ENCODE results near the gene FBXL19. TPM values are rescaled to one million over a fixed set of nuclear protein-coding genes. Genes with fewer than 3 reads are reported as not detected.

FBXL19 gene
- total and polyA plus RNA-seq, 2 of the 13 experiments (the other 11 are each of a cell fraction or from before 2014, with no cell fraction given), result 6.0 to 13.7 TPM

DNA sequence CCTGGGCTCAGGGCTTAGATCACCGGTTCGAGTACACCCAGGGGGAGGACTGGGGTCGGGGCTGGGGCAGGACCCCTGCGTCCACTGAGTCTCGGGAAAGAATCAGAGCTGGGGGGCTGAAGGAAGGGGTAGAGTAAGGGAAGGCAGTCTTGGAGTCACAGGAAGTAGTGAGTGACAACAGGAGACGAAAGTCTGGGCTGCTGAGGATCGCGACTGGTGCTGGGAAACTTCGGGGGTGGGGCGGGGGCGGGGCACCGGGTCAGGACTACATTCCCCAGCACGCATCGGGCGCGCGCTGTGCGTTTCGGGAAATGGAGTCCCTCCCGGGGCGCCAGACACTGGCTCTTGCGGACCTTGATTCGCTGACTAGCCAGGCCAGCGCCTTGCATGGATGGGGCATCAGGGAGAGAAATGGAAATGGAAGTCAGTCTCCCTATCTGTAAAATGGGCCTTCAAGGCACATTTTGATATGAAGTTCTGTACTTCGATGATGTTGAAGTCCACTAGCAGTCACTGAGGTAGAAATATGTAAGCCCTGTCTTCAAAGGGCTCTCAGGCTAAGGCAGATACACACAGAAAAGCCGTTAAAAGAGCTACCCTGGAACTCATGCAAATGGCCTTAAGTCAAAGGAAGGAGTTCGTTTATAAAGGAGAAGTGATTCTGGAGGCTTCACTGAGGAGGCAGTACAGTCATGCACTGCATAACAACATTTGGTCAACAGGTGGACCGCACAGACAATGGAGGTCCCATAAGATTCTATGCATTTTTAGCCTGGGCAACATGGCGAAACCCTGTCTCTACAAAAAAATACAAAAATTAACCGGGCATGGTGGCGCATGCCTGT lies 26.3 kb upstream of the FBXL19 start (continued):
- TF ChIP-seq, protein P1, sequence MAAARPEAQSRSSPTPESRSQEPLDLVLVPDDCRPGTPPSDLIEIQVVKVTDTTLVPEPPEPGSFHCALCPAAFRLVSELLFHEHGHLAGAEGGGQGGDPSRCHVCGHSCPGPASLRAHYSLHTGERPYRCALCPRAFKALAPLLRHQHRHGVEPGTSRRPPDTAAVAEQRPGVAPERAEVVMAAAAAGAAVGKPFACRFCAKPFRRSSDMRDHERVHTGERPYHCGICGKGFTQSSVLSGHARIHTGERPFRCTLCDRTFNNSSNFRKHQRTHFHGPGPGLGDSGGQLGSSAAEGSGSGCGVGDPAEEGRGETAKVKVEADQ (CRISPR knock-in tag; IDR thresholded peaks at IDR 0.05; ENCODE audit: borderline replicate concordance), result no peak; the same call in 1 of the 2 replicates
- TF ChIP-seq ZSCAN20 (CRISPR knock-in tag; IDR thresholded peaks at IDR 0.05; ENCODE audit: borderline replicate concordance), result no peak
- TF ChIP-seq, protein P2, sequence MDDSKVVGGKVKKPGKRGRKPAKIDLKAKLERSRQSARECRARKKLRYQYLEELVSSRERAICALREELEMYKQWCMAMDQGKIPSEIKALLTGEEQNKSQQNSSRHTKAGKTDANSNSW (CRISPR knock-in tag; IDR thresholded peaks at IDR 0.05; ENCODE audit: borderline replicate concordance), result no peak
- peak; percentile 21; the same call in 1 of the 2 replicates for TF ChIP-seq ZBTB38 (CRISPR knock-in tag; IDR thresholded peaks at IDR 0.05)
- TF ChIP-seq MED1 (CRISPR knock-in tag; IDR thresholded peaks at IDR 0.05), result no peak; the same call in 1 of the 2 replicates
- TF ChIP-seq CEBPG (CRISPR knock-in tag; IDR thresholded peaks at IDR 0.05), result no peak
- 0 out of 2 replicates have a peak, but pooled peaks have one; percentile 37 for TF ChIP-seq TBP (CRISPR knock-in tag; IDR thresholded peaks at IDR 0.05)
- peak; percentile 52 for TF ChIP-seq ZNF430 (CRISPR knock-in tag; IDR thresholded peaks at IDR 0.05)
- no peak for TF ChIP-seq MATR3 (CRISPR knock-in tag; IDR thresholded peaks at IDR 0.05)
- TF ChIP-seq, protein P3, sequence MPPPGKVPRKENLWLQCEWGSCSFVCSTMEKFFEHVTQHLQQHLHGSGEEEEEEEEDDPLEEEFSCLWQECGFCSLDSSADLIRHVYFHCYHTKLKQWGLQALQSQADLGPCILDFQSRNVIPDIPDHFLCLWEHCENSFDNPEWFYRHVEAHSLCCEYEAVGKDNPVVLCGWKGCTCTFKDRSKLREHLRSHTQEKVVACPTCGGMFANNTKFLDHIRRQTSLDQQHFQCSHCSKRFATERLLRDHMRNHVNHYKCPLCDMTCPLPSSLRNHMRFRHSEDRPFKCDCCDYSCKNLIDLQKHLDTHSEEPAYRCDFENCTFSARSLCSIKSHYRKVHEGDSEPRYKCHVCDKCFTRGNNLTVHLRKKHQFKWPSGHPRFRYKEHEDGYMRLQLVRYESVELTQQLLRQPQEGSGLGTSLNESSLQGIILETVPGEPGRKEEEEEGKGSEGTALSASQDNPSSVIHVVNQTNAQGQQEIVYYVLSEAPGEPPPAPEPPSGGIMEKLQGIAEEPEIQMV (CRISPR knock-in tag; IDR thresholded peaks at IDR 0.05; ENCODE audit: low read depth), result no peak
- TF ChIP-seq ZNF614 (CRISPR knock-in tag; IDR thresholded peaks at IDR 0.05; ENCODE audit: borderline replicate concordance), result no peak
- TF ChIP-seq, protein P4, sequence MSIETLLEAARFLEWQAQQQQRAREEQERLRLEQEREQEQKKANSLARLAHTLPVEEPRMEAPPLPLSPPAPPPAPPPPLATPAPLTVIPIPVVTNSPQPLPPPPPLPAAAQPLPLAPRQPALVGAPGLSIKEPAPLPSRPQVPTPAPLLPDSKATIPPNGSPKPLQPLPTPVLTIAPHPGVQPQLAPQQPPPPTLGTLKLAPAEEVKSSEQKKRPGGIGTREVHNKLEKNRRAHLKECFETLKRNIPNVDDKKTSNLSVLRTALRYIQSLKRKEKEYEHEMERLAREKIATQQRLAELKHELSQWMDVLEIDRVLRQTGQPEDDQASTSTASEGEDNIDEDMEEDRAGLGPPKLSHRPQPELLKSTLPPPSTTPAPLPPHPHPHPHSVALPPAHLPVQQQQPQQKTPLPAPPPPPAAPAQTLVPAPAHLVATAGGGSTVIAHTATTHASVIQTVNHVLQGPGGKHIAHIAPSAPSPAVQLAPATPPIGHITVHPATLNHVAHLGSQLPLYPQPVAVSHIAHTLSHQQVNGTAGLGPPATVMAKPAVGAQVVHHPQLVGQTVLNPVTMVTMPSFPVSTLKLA (IDR thresholded peaks at IDR 0.05), result no peak
- no peak for TF ChIP-seq EHMT2 (IDR thresholded peaks at IDR 0.05; ENCODE audit: borderline replicate concordance, low read depth, low read length)
- peak; percentile 82 for TF ChIP-seq TEAD3 (CRISPR knock-in tag; optimal IDR thresholded peaks at IDR 0.05; ENCODE audit: borderline replicate concordance)
- TF ChIP-seq KLF16 (CRISPR knock-in tag; IDR thresholded peaks at IDR 0.05), result no peak; a peak in 1 of 4 replicates
- TF ChIP-seq, protein P5, sequence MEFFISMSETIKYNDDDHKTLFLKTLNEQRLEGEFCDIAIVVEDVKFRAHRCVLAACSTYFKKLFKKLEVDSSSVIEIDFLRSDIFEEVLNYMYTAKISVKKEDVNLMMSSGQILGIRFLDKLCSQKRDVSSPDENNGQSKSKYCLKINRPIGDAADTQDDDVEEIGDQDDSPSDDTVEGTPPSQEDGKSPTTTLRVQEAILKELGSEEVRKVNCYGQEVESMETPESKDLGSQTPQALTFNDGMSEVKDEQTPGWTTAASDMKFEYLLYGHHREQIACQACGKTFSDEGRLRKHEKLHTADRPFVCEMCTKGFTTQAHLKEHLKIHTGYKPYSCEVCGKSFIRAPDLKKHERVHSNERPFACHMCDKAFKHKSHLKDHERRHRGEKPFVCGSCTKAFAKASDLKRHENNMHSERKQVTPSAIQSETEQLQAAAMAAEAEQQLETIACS (CRISPR knock-in tag; IDR thresholded peaks at IDR 0.05), result no peak
- peak; percentile 40 for TF ChIP-seq TAF1 (CRISPR knock-in tag; IDR thresholded peaks at IDR 0.05)

All from HepG2 (cell line).